Testis (tissue), 3 donors: ENCODE data around the gene NEO1. TPM values are rescaled to one million over a fixed set of nuclear protein-coding genes. Genes with fewer than 3 reads are reported as not detected.
A peak's percentile ranks its signal among the peaks of the same experiment; 100 is the strongest.

Experiments used
- DNase-seq: peaks from one replicate; pipeline ENCODE4 v3.0.0-alpha.2; 2019
- H3K27ac ChIP-seq, 2 donors: fragments of 200-600 bp; sonication (generic); one replicate each; pipeline ENCODE4 v1.5.1; 2019
- H3K27me3 ChIP-seq: fragments of 200-600 bp; sonication (generic); one replicate; pipeline ENCODE4 v1.5.1; 2019
- H3K36me3 ChIP-seq: fragments of 200-600 bp; sonication (generic); one replicate; pipeline ENCODE4 v1.5.1; 2017; ENCODE audit warnings: low read depth; ENCODE audit errors: missing control alignments
- H3K4me1 ChIP-seq: fragments of 200-600 bp; sonication (generic); one replicate; pipeline ENCODE4 v1.5.1; 2019
- H3K4me3 ChIP-seq, 2 donors: fragments of 200-600 bp; sonication (generic); one replicate each; pipeline ENCODE4 v1.5.1; 2017 to 2019
- H3K9me3 ChIP-seq: fragments of 200-600 bp; sonication (generic); one replicate; pipeline ENCODE4 v1.5.1; 2017
- POLR2A ChIP-seq: fragments of 450-650 bp; IDR thresholded peaks from one replicate; pipeline ENCODE4 v1.6.1; 2017; ENCODE audit warnings: antibody characterized with exemption, mild to moderate bottlenecking, moderate library complexity
- WGBS, 2 donors: methylation state at CpG; one replicate each; pipeline ENCODE4 v1.1.5; 2018; 5-methylcytosine and 5-hydroxymethylcytosine counted together
- intact Hi-C: fragments of 100-400 bp; cut with DNase I; formaldehyde crosslinking; loops from one replicate; pipeline ENCODE4 v1.15.1; 2023; ENCODE audit warnings: low total_unique reads
- polyA plus RNA-seq: library from polyadenylated mRNA; stranded (reverse); fragments of 350-450 nt; fragmentation: Illumina TruSeq; extraction: RNeasy Lipid Tissue Mini Kit (QIAGEN cat#74804); gene quantifications from one replicate; pipeline ENCODE4 v1.2.3, GENCODE V29; 2014; ENCODE audit warnings: low read depth, low replicate concordance; ENCODE audit not compliant: insufficient read depth
- total RNA-seq, 2 donors: library from RNA; depleted of rRNA; stranded (reverse); fragments of >200 nt; gene quantifications; one replicate each; pipeline ENCODE4 v1.2.3, GENCODE V29; 2016
- TF ChIP-seq, protein P1 (sequence below), 3 experiments: fragments of 450-650 bp in 2 of 3; fragments of 200-600 bp in 1 of 3; sonication (generic) in 1 of 3; IDR thresholded peaks; one replicate each; pipeline ENCODE4 v1.5.1; 2016 to 2019; ENCODE audit warnings: antibody characterized with exemption in 3 of 3, mild to moderate bottlenecking in 2 of 3, moderate library complexity in 1 of 3

NEO1 gene
- total and polyA plus RNA-seq, 3 donors from 2014 or later: 42.2 to 57.4 (median 50.2) TPM

DNA sequence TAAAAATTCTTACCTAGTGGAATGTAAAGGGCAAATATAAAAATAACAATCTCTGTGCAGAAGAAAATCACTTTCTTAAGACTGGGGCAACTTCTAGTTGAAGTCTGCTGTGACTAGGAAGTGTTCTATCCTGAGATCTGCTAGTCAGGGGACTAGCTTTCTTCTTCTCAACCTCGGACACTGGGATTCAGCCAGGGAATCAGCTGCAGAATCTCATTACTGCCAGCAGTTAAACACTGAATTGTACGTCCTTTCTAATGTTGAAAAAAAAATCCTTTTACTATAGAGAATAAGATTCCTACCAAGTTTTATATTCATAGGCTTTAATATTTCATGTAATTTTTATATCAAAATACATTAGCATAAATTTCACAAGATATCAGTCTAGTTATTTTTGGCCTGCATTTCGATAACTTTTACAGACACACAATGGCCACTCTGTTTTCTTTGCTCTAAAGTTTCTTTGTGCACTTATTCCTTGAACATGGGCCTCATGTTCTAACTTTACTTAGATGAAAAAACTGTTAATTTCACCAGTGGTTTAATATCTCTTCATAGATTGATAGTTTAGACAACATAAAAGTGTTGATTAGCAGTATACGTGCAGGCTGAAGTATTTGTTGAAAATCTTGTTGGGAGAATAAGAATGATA, 2.6 kb upstream of the NEO1 start:
- Histone ChIP-seq H3K27me3 (no peaks in the 10 kb centered on the region), H3K4me3 (no peak overlapping the region), H3K27ac (no peak overlapping the region), H3K9me3 (no peaks in the 10 kb centered on the region), H3K4me1 (peaks cover 14% of the 10 kb centered on the region), H3K36me3 (no peaks in the 10 kb centered on the region)
- TF ChIP-seq POLR2A: no peak
- TF ChIP-seq, protein P1, sequence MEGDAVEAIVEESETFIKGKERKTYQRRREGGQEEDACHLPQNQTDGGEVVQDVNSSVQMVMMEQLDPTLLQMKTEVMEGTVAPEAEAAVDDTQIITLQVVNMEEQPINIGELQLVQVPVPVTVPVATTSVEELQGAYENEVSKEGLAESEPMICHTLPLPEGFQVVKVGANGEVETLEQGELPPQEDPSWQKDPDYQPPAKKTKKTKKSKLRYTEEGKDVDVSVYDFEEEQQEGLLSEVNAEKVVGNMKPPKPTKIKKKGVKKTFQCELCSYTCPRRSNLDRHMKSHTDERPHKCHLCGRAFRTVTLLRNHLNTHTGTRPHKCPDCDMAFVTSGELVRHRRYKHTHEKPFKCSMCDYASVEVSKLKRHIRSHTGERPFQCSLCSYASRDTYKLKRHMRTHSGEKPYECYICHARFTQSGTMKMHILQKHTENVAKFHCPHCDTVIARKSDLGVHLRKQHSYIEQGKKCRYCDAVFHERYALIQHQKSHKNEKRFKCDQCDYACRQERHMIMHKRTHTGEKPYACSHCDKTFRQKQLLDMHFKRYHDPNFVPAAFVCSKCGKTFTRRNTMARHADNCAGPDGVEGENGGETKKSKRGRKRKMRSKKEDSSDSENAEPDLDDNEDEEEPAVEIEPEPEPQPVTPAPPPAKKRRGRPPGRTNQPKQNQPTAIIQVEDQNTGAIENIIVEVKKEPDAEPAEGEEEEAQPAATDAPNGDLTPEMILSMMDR (IDR thresholded peaks at IDR 0.05): no peak
- WGBS, 2 donors: 29 to 44% methylated on average over 4 of the region's 4 CpGs
- DNase-seq: peak; percentile 32
- intact Hi-C loops: no loop called here

DNA sequence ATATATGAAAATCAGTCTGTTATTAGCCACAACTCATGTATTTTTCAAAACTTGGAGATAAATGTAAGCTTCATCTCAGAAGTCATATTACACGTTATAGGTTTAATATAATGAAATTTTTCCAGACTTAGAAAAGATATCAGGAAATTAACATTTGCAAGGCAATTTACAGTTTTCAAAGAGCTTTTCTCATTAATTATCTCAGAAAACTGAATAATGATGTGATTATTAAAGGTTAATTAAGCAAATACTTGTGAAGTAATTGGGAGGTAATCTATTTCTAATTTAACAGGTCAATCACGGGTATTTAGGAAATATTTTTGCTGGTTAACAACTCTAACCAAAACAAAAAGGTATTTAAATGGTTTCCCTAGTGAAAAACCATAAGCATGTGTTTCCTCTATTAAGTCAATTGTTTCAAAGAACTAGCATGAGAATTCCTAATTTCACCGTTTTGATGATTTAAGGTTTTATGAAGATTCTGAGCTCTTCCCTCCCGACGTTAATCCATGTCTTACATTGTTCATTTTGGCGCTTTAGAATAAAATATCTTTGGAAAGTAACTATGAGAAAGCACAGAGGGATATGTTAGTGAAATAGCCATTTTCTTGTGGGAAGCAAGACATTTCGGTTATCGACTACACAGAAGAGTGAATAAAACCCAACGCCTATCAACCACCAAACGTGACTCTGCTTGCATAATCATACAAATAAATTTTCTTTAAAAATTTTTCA, 1.5 kb upstream of the NEO1 start:
- no peak for DNase-seq
- 23 to 31% methylated on average over 10 of the region's 10 CpGs for WGBS, 2 donors
- H3K4me1 ChIP-seq: peaks cover 14% of the 10 kb centered on the region
- no peaks in the 10 kb centered on the region for H3K9me3 ChIP-seq
- H3K4me3 ChIP-seq: peak overlapping the region; percentile 76 to 93
- no peaks in the 10 kb centered on the region for H3K36me3 ChIP-seq
- intact Hi-C loops: no loop called here
- TF ChIP-seq, protein P1 (IDR thresholded peaks at IDR 0.05): no peak
- no peak for TF ChIP-seq POLR2A
- peak overlapping the region; percentile 94 for H3K27ac ChIP-seq
- no peaks in the 10 kb centered on the region for H3K27me3 ChIP-seq

DNA sequence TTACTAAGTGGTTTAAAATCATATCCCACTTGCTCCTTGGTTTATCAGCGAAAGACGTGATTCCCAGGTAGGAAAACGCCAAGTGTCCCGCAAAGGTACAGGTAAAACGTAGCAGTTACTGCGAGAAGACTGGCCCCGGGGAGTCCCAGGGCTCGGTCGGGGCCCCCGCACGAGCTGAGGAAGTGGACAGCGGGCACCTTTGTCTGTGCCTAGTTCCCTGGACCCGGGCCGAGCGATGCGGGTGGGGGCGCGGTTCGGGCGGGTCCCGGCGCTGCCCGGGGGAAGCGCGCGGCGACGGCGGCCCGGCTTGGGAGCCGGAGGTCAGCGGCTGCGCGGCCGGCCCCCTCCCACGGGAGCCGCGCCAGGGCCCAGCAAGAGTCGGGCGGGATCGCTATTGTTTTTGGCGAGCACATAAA, 864 bp upstream of the NEO1 start:
- intact Hi-C loops: no loop called here
- DNase-seq: peak; percentile 75
- Histone ChIP-seq H3K4me3 (peak overlapping the region; percentile 76 to 93), H3K27ac (peak overlapping the region; percentile 94), H3K36me3 (no peaks in the 10 kb centered on the region), H3K9me3 (no peaks in the 10 kb centered on the region), H3K27me3 (no peaks in the 10 kb centered on the region), H3K4me1 (peaks cover 14% of the 10 kb centered on the region)
- WGBS, 2 donors: 0 to 4% methylated on average over 5 to 39 of the region's 42 CpGs
- TF ChIP-seq POLR2A: no peak
- TF ChIP-seq, protein P1 (IDR thresholded peaks at IDR 0.05): no peak

DNA sequence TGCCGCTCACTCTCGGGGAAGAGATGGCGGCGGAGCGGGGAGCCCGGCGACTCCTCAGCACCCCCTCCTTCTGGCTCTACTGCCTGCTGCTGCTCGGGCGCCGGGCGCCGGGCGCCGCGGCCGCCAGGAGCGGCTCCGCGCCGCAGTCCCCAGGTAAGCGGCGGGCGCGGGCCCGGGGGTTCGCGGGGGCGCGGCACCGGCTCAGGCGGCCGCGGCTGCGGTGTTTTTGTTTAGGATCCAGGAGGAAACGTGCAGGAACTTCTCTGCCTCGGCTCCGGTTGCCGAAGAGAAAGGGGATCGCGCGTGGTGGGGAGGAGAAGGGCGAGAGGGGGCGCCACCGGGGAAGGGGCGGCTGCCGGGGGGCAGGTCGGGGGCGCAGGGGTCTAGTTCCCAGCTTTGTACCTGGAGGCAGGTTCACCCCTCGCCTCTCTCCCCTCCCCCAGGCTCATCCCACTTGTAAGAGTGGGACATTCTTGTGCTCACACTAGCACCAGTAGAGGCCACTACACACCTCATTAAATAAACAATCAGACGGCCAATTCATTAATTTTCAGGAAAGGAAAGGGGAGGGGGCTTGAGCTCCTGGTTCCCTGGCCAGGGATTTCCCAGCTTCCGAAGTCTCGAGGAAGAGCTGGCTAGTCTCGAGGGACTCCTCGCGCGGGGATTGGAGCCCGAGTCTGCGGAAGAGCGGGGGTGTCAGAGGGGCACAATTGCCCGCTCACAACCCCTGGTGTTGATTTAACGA, 562 bp downstream of the NEO1 start:
- H3K36me3 ChIP-seq: no peaks in the 10 kb centered on the region
- intact Hi-C loops: no loop called here
- no peaks in the 10 kb centered on the region for H3K9me3 ChIP-seq
- no peaks in the 10 kb centered on the region for H3K27me3 ChIP-seq
- peak overlapping the region; percentile 76 to 93 for H3K4me3 ChIP-seq
- TF ChIP-seq, protein P1 (IDR thresholded peaks at IDR 0.05): peak in 2 of 3 experiments; percentile 23 to 31
- TF ChIP-seq POLR2A: no peak
- peaks cover 14% of the 10 kb centered on the region for H3K4me1 ChIP-seq
- peak; percentile 71 for DNase-seq
- 0% methylated on average over 11 to 39 of the region's 61 CpGs for WGBS, 2 donors
- H3K27ac ChIP-seq: peak overlapping the region; percentile 72 to 82
